Measurements from ENCODE around the gene JAK1.

DNA sequence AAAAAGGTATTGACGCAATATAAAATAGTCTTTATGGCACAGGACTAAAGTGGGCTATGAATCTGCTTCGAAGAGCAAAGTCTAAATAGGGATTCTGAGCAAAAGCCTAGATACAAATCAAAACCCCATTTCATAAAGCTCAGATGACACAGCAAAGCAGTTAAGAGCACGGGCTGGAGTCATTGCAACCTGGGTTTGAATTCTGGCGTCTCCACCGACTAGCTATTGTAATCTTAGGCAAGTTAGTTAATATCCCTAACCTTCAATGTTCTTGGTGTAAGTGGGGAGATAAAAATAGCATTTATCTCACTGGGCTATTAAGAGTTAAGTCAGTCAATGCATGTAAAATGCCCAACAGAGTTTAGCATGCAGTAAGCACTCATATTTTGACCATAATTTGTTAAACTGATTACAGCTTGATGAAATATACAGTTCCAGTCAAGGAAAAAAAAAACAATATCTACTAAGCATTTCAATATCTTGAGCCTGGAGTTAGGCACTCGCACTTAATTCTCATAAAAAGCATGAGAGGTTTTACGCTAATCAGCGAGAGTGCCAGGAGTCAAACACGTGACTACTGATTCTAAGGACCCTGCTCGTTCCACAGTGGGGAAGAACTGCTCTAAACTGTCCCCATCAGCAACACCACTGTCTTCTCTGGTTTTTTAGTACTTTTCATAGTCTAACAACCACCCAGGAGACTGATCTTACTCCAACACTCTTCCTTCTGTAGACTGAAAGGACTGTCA lies 75.5 kb downstream of the JAK1 start:
- TF ChIP-seq POLR2A (IDR thresholded peaks at IDR 0.05), result no peak
- TF ChIP-seq, protein P1, sequence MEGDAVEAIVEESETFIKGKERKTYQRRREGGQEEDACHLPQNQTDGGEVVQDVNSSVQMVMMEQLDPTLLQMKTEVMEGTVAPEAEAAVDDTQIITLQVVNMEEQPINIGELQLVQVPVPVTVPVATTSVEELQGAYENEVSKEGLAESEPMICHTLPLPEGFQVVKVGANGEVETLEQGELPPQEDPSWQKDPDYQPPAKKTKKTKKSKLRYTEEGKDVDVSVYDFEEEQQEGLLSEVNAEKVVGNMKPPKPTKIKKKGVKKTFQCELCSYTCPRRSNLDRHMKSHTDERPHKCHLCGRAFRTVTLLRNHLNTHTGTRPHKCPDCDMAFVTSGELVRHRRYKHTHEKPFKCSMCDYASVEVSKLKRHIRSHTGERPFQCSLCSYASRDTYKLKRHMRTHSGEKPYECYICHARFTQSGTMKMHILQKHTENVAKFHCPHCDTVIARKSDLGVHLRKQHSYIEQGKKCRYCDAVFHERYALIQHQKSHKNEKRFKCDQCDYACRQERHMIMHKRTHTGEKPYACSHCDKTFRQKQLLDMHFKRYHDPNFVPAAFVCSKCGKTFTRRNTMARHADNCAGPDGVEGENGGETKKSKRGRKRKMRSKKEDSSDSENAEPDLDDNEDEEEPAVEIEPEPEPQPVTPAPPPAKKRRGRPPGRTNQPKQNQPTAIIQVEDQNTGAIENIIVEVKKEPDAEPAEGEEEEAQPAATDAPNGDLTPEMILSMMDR (IDR thresholded peaks at IDR 0.05), result no peak
